Measurements from ENCODE around the gene ALPK3.

Gene ALPK3

GRCh38 chr15:84898761-84899160, 81.6 kb downstream of the ALPK3 start:
- no peak for DNase-seq

- no peak for DNase-seq
Measured at GRCh38 chr15:84899750-84900149, 82.6 kb downstream of the ALPK3 start.

- no peak for DNase-seq
Measured at GRCh38 chr15:84901540-84901939, 84.4 kb downstream of the ALPK3 start.

- no peak for DNase-seq
Measured at GRCh38 chr15:84903751-84904150, 86.6 kb downstream of the ALPK3 start.

- DNase-seq, result peak; percentile 23
Measured at GRCh38 chr15:84904419-84904818, 87.3 kb downstream of the ALPK3 start.

GRCh38 chr15:84905016-84905916, 88.1 kb downstream of the ALPK3 start:
- no peak for DNase-seq

- no peak for DNase-seq
Measured at GRCh38 chr15:84907731-84908130, 90.6 kb downstream of the ALPK3 start.

- no peak for DNase-seq
Measured at GRCh38 chr15:84908564-84908963, 91.4 kb downstream of the ALPK3 start.

- DNase-seq, result no peak
Measured at GRCh38 chr15:84909029-84909428, 91.9 kb downstream of the ALPK3 start.

- no peak for DNase-seq
Measured at GRCh38 chr15:84909782-84910181, 92.6 kb downstream of the ALPK3 start.

- no peak for DNase-seq
Measured at GRCh38 chr15:84910928-84911623, 93.9 kb downstream of the ALPK3 start.

GRCh38 chr15:84911879-84912660, 94.9 kb downstream of the ALPK3 start:
- DNase-seq, result peak; percentile 98

GRCh38 chr15:84913360-84913723, 96.2 kb downstream of the ALPK3 start:
- no peak for DNase-seq

- DNase-seq, result no peak
Measured at GRCh38 chr15:84914351-84914750, 97.2 kb downstream of the ALPK3 start.

- peak; percentile 92 for DNase-seq
Measured at GRCh38 chr15:84914909-84915605, 97.9 kb downstream of the ALPK3 start.

GRCh38 chr15:84915606-84915958, 98.4 kb downstream of the ALPK3 start:
- no peak for DNase-seq

- no peak for DNase-seq
Measured at GRCh38 chr15:84917452-84917851, 100.3 kb downstream of the ALPK3 start.

- no peak for DNase-seq
Measured at GRCh38 chr15:84919106-84919667, 102.0 kb downstream of the ALPK3 start.

- DNase-seq, result no peak
Measured at GRCh38 chr15:84921121-84921520, 104.0 kb downstream of the ALPK3 start.

GRCh38 chr15:84922530-84922929, 105.4 kb downstream of the ALPK3 start:
- DNase-seq, result no peak
